Mucosa of stomach (tissue), 1 donor: Measurements from ENCODE around the gene SOX4.

Source experiments
- H3K27me3 ChIP-seq: one replicate; pipeline ENCODE4 v1.7.0; 2013; ENCODE audit warnings: mild to moderate bottlenecking, low read length; ENCODE audit not compliant: control insufficient read depth, insufficient read depth
- H3K36me3 ChIP-seq: one replicate; pipeline ENCODE4 v1.7.0; 2013; ENCODE audit warnings: low read length; ENCODE audit not compliant: control insufficient read depth, insufficient read depth
- H3K4me1 ChIP-seq: one replicate; pipeline ENCODE4 v1.7.0; 2013; ENCODE audit warnings: mild to moderate bottlenecking, low read length; ENCODE audit not compliant: control insufficient read depth, insufficient read depth
- H3K4me3 ChIP-seq: one replicate; pipeline ENCODE4 v1.7.0; 2013; ENCODE audit warnings: low read length
- H3K9ac ChIP-seq: one replicate; pipeline ENCODE4 v1.7.0; 2013; ENCODE audit warnings: mild to moderate bottlenecking, low read length, moderate library complexity
- H3K9me3 ChIP-seq: one replicate; pipeline ENCODE4 v1.7.0; 2013; ENCODE audit warnings: mild to moderate bottlenecking, low read length, moderate library complexity; ENCODE audit not compliant: control insufficient read depth
- donor health status: Pancreatic carcinoma.

Gene SOX4

GRCh38 chr6:21609881-21610329 is 16.4 kb downstream of the SOX4 start:
- H3K9me3 ChIP-seq: no peaks in the 10 kb centered on the region
- H3K27me3 ChIP-seq: no peaks in the 10 kb centered on the region
- H3K9ac ChIP-seq: no peak overlapping the region
- H3K4me1 ChIP-seq: no peaks in the 10 kb centered on the region
- H3K4me3 ChIP-seq: no peak overlapping the region
- H3K36me3 ChIP-seq: no peaks in the 10 kb centered on the region

DNA sequence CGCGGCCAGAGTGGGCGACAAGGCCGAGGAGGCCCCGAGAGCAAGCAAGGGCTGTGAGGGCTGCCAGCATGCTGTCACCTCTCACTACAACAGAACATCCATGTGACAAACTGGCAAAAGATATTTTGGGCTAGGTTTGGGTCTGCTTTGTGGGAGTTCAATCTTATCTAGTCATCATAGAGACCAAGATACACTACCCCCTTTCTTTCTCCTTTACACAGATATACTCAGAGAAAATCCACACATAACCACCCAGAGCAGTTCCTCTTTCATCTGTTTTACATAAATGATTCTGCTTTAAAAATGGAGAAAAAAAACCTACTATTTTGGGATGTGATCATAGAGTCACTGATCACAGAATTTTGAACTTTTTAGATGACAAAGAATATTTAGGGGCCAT is 16.8 kb downstream of the SOX4 start:
- Histone ChIP-seq H3K4me1 (no peaks in the 10 kb centered on the region), H3K27me3 (no peaks in the 10 kb centered on the region), H3K9me3 (no peaks in the 10 kb centered on the region), H3K36me3 (no peaks in the 10 kb centered on the region), H3K4me3 (no peak overlapping the region), H3K9ac (no peak overlapping the region)

DNA sequence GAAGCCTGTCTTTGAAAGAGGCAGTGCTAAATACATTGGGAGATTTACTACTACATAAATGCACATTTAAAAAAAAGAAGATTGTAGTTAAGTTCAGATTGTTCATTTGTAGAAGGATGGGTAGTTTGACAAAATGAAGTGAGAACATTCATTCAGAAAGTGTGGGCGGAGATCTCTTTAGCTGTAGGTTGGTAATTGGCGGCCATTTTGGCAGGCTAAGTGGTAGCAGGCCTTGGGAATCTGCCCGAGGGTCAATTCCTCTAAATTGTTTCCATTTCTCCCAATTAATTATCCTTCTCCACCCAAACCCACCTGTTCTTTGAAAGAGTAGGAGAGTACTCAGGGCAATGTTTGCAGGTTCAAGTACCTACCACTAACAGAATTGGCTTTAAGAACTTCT is 17.9 kb downstream of the SOX4 start:
- no peaks in the 10 kb centered on the region for H3K9me3 ChIP-seq
- H3K4me1 ChIP-seq: no peaks in the 10 kb centered on the region
- no peak overlapping the region for H3K4me3 ChIP-seq
- no peaks in the 10 kb centered on the region for H3K27me3 ChIP-seq
- H3K9ac ChIP-seq: no peak overlapping the region
- H3K36me3 ChIP-seq: no peaks in the 10 kb centered on the region

- H3K36me3 ChIP-seq: no peaks in the 10 kb centered on the region
- no peak overlapping the region for H3K4me3 ChIP-seq
- no peak overlapping the region for H3K9ac ChIP-seq
- no peaks in the 10 kb centered on the region for H3K27me3 ChIP-seq
- no peaks in the 10 kb centered on the region for H3K4me1 ChIP-seq
- no peaks in the 10 kb centered on the region for H3K9me3 ChIP-seq
Measured at GRCh38 chr6:21612067-21612745, 18.7 kb downstream of the SOX4 start.

DNA sequence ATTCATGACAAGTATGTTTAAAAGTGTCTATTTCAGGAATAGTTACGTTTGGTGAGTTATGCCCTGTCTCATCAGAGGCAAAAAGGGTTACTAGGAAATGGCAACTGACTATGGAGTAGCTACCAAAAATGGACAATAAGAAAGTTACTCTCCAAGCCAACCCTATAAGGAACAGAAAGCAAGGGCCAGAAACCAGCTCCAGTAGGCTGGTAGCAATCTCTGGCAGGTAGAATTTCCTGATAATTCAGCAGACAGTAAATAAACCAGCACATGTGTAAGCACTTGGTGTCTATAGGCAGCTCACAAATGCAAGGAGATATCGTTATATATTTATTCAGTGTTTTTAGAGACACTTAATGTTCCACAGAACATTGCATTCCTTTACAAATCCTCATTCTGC is 20.3 kb downstream of the SOX4 start:
- Histone ChIP-seq H3K9ac (no peak overlapping the region), H3K36me3 (no peaks in the 10 kb centered on the region), H3K4me3 (no peak overlapping the region), H3K27me3 (no peaks in the 10 kb centered on the region), H3K4me1 (no peaks in the 10 kb centered on the region), H3K9me3 (no peaks in the 10 kb centered on the region)

- H3K9me3 ChIP-seq: no peaks in the 10 kb centered on the region
- no peaks in the 10 kb centered on the region for H3K4me1 ChIP-seq
- H3K36me3 ChIP-seq: no peaks in the 10 kb centered on the region
- no peak overlapping the region for H3K9ac ChIP-seq
- no peaks in the 10 kb centered on the region for H3K27me3 ChIP-seq
- no peak overlapping the region for H3K4me3 ChIP-seq
Measured at GRCh38 chr6:21614226-21614625, 20.7 kb downstream of the SOX4 start.

DNA sequence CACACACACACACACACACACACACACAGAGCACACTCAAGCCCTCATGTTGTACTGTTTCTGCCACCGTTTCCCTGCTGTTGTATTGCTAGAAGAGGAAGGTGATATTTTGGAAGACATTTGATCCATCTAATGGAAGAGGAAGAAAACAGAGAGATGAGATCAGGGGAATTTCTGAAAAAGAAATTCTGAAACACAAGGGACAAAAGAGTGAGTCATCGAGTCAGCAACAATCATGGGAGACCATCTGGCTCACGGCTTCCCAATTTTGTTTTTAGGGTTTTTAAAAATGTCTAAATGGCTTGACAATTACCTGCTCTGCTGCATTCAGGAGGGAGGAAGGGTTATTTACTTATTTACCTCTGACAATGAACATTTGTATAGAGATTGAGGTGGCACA is 22.0 kb downstream of the SOX4 start:
- Histone ChIP-seq H3K36me3 (no peaks in the 10 kb centered on the region), H3K27me3 (no peaks in the 10 kb centered on the region), H3K4me1 (no peaks in the 10 kb centered on the region), H3K4me3 (no peak overlapping the region), H3K9ac (no peak overlapping the region), H3K9me3 (no peaks in the 10 kb centered on the region)

DNA sequence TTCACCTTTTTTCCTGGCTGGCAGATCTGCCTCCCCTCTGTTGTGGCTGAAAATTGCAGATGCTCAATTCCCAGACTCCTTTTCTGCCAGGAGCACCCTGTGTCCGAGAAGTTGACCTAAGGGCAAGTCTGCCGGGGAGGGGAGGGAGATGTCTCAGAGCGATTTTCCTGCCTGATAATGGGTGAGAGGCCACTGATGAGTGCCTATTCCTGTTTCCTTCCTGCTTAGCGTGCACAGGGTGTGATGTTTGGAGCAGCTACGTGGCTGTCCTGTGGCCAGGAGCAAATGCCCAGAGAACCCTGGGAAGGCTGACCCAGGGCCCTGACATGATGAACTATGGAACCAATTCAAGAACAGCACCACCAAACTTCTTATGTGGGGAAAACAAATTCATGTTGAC is 22.5 kb downstream of the SOX4 start:
- Histone ChIP-seq H3K36me3 (no peaks in the 10 kb centered on the region), H3K9ac (no peak overlapping the region), H3K27me3 (no peaks in the 10 kb centered on the region), H3K4me3 (no peak overlapping the region), H3K4me1 (no peaks in the 10 kb centered on the region), H3K9me3 (no peaks in the 10 kb centered on the region)

GRCh38 chr6:21625642-21626041 is 32.1 kb downstream of the SOX4 start:
- H3K9ac ChIP-seq: no peak overlapping the region
- H3K27me3 ChIP-seq: no peaks in the 10 kb centered on the region

GRCh38 chr6:21626756-21627155 is 33.2 kb downstream of the SOX4 start:
- Histone ChIP-seq H3K27me3 (no peaks in the 10 kb centered on the region), H3K9me3 (no peaks in the 10 kb centered on the region), H3K4me1 (no peaks in the 10 kb centered on the region), H3K36me3 (no peaks in the 10 kb centered on the region), H3K4me3 (no peak overlapping the region), H3K9ac (no peak overlapping the region)

More at GRCh38 chr6:21625642-21626041, 32.1 kb downstream of the SOX4 start:
- H3K4me3 ChIP-seq: no peak overlapping the region
- H3K4me1 ChIP-seq: no peaks in the 10 kb centered on the region
- no peaks in the 10 kb centered on the region for H3K36me3 ChIP-seq
- no peaks in the 10 kb centered on the region for H3K9me3 ChIP-seq

DNA sequence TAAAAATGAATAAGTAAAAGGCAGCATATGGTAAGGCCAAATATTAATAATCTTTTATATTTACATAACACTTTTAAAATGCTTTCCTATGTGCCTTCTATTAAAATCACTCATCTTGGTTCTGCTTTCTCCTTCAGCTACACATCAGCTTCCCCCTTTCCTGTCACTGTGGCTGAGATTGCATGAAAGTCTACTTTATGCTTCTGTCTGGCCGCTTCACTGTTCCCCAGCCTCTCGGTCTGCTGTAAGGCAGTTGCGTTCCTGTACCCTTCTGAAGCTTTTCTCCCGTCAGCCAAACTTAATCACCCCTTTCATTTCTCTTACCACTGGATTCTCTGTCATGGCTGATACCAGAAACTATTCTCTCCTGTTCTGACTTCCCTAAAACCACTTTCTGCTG is 34.6 kb downstream of the SOX4 start:
- Histone ChIP-seq H3K4me3 (no peak overlapping the region), H3K27me3 (no peaks in the 10 kb centered on the region), H3K4me1 (no peaks in the 10 kb centered on the region), H3K36me3 (no peaks in the 10 kb centered on the region), H3K9ac (no peak overlapping the region), H3K9me3 (no peaks in the 10 kb centered on the region)

- H3K9me3 ChIP-seq: no peaks in the 10 kb centered on the region
- H3K27me3 ChIP-seq: no peaks in the 10 kb centered on the region
- H3K9ac ChIP-seq: no peak overlapping the region
- H3K36me3 ChIP-seq: no peaks in the 10 kb centered on the region
- H3K4me3 ChIP-seq: no peak overlapping the region
- no peaks in the 10 kb centered on the region for H3K4me1 ChIP-seq
Measured at GRCh38 chr6:21633511-21634109, 40.1 kb downstream of the SOX4 start.
